CD4-positive, alpha-beta T cell treated with Interleukin-6 for 4 hours (primary cell): ENCODE results near the gene ESAM.
A peak's percentile ranks its signal among the peaks of the same experiment; 100 is the strongest.

Source experiments
- DNase-seq: peaks from one replicate; pipeline ENCODE4 v3.0.0-alpha.2; 2020; ENCODE audit warnings: mixed read lengths

Gene ESAM

GRCh38 chr11:124727474-124727873 lies 34.6 kb downstream of the ESAM start:
- no peak for DNase-seq

- DNase-seq: no peak
Observed at GRCh38 chr11:124725719-124726105, 36.4 kb downstream of the ESAM start.

GRCh38 chr11:124724979-124725718 lies 36.9 kb downstream of the ESAM start:
- DNase-seq: no peak

- DNase-seq: no peak
Observed at GRCh38 chr11:124722176-124722575, 39.9 kb downstream of the ESAM start.

GRCh38 chr11:124719534-124719933 lies 42.6 kb downstream of the ESAM start:
- no peak for DNase-seq

DNA sequence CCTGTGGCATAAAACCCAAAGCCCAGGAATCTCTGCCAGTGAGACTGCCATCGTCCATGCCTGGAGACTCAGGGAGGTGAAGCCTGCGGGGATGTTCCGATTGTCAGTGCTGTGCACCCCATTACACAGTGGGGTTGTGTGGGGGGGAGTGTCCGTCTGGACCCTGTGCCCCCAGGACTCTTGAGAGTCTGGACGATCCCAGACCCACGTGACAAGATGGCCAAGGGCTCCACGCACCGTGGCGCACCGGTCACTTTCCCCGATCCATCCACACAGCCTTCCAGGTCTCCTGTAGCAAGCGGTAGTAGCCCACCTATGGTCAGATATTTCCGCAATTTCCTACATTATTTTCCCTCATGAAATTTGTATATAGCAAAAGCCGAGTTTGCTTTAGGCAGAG lies 43.3 kb downstream of the ESAM start:
- no peak for DNase-seq

GRCh38 chr11:124717786-124718651 lies 44.1 kb downstream of the ESAM start:
- peak; percentile 37 for DNase-seq

DNA sequence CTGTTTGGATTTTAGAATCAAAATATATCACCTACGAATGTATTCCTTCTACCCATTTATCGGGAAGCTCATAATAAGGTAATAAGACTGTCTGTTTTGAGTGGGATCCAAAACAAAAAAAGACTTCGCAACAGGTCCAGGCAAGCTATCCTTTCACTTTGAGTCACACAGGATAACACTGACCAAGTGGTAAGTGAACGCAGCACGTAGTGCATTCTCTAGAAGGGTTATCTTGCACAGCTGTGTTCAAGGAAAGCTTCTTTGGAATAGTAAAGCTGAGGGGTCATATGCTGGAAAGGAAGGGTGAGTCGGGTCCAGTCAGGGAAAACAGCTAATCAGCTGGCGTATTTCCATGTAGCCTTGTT lies 44.7 kb downstream of the ESAM start:
- no peak for DNase-seq

DNA sequence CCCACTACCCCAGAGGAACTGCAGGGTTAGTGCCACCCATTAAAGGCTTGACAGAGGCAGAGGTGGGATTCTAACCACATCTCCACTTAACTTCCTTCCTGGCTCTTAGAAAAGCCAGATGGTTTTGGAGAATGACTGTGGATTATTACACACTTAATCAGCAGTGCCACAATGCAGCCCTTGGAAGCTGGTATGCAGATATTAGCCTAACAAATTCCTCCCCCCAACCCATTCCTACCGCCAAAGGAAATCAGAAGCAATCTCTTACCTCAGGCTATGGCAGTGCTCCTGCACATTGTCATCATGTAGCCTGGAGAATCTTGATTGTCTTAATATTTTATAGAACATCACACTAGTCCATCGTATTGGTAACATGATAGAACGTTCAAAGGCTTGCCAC lies 45.5 kb downstream of the ESAM start:
- DNase-seq: no peak

GRCh38 chr11:124712392-124712791 lies 49.7 kb downstream of the ESAM start:
- no peak for DNase-seq

DNA sequence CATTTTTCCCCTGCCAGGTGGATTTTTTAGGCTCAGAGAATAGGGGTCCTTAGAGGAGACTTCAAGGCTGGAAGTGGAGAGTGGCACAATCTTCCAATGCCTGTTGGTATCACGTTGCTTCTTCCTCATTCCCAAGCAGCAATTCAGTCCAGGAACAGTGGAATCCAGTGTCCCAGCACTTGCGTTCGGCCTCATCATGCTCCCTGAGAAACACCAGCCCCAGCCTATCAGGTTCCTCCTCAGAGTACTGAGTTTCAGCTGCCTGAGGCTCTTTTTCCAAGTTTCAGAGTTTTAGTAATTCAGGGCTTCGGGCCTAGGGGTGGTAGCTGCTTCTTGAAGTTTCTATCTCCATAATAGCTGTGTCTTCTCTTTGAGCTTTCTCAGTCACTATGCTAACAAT lies 54.3 kb downstream of the ESAM start:
- no peak for DNase-seq
